ENCODE data around the gene CPTP.
A peak's percentile ranks its signal among the peaks of the same experiment; 100 is the strongest.

The CPTP gene

GRCh38 chr1:1336931-1337792 is 12.6 kb downstream of the CPTP start:
- no peak for DNase-seq

- DNase-seq, result peak; percentile 62
Observed at GRCh38 chr1:1337793-1338147, 13.2 kb downstream of the CPTP start.

GRCh38 chr1:1338278-1338677 is 13.7 kb downstream of the CPTP start:
- no peak for DNase-seq

GRCh38 chr1:1340185-1340584 is 15.6 kb downstream of the CPTP start:
- no peak for DNase-seq

- DNase-seq, result no peak
Observed at GRCh38 chr1:1340791-1341548, 16.4 kb downstream of the CPTP start.

GRCh38 chr1:1341549-1342021 is 17.0 kb downstream of the CPTP start:
- DNase-seq, result no peak

- no peak for DNase-seq
Observed at GRCh38 chr1:1342061-1342562, 17.5 kb downstream of the CPTP start.

GRCh38 chr1:1342584-1343115 is 18.0 kb downstream of the CPTP start:
- no peak for DNase-seq

GRCh38 chr1:1343811-1344421 is 19.3 kb downstream of the CPTP start:
- no peak for DNase-seq

GRCh38 chr1:1344655-1345361 is 20.2 kb downstream of the CPTP start:
- peak; percentile 69 for DNase-seq

- DNase-seq, result no peak
Observed at GRCh38 chr1:1345384-1345783, 20.8 kb downstream of the CPTP start.

GRCh38 chr1:1345860-1346500 is 21.4 kb downstream of the CPTP start:
- no peak for DNase-seq

GRCh38 chr1:1346501-1346890 is 21.9 kb downstream of the CPTP start:
- DNase-seq, result no peak

- no peak for DNase-seq
Observed at GRCh38 chr1:1347026-1347595, 22.5 kb downstream of the CPTP start.

GRCh38 chr1:1347663-1348419 is 23.2 kb downstream of the CPTP start:
- DNase-seq, result no peak

- no peak for DNase-seq
Observed at GRCh38 chr1:1348420-1349255, 24.0 kb downstream of the CPTP start.

GRCh38 chr1:1349256-1350012 is 24.8 kb downstream of the CPTP start, which contains the start of gene DVL1:
DVL1 (minus strand) TSS chr1:1349418; CDS start chr1:1349065, 353 bp downstream.
- peak; percentile 76 for DNase-seq

GRCh38 chr1:1351511-1352427 is 27.2 kb downstream of the CPTP start:
- DNase-seq, result no peak
